Fibroblast of skin of abdomen (primary cell): Measurements from ENCODE around the gene CYP20A1.
"Not testable (repeated sequence)": the region's sequence is repeated elsewhere in the genome, so short reads cannot be mapped to it uniquely, and the experiment has no call there.

ENCODE experiments used
- DNase-seq: peaks from one replicate; pipeline ENCODE4 v3.0.0-alpha.2; 2013

The CYP20A1 gene

DNA sequence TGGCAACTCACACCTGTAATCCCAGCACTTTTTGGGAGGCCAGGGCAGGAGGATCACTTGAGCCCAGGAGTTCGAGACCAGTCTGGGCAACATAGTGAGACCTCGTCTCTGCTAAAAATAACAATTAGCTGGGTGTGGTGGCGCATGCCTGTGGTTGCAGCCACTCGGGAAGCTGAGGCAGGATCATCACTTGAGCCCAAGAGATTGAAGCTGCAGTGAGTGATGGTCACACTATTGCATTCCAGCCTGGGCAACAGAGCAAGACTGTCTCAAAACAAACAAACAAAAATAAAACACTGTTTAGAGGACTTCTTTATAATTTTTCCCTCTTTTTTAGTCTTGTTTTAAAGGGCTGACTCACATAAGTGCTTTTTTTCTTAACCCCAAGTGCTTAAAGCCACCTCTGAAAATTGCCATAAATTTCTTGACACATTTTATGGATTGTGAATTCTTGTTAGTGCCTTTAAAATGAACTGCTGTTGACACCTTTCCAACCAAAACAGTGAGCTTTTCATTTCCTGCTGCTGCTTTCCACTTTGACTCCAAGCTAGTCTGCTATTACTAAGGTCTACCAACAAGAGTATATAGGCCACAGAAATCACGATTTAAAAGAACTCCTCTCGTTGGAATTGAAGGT, 41.7 kb downstream of the CYP20A1 start:
- peak; percentile 68 for DNase-seq

DNA sequence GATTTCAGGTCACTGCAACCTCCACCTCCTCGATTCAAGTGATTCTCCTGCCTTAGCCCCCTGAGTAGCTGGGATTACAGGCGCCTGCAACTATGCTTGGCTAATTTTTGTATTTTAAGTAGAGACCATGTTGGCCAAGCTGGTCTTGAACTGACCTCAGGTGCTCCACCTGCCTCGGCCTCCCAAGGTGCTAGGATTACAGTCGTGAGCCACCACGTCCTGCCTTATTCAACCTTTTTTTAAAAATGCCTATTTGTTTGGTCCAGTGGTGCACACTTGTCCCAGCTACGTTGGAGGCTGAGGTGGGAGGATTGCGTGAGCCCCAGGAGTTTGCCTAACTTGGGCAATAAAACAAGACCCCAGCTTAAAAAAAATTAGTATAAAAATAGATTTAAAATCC, 43.3 kb downstream of the CYP20A1 start:
- DNase-seq: no peak

GRCh38 chr2:203286532-203286931, 47.7 kb downstream of the CYP20A1 start:
- DNase-seq: no peak

DNA sequence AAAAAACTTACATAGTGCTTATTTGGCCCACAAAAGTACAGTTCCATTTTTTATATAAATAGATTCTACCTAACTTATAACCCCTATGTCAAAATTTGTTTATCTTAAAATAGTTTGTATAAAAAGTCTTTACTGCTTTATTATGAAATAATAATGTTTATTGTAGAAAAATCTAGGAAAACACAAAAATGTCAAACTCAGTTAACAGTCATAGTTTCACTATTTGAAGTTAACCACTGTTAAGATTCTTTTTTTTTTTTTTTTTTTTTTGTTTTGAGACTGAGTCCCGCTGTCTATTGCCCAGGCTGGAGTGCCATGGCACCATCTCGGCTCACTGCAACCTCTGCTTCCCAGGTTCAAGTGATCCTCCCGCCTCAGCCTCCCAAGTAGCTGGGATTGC, 62.8 kb downstream of the CYP20A1 start:
- DNase-seq: no peak

DNA sequence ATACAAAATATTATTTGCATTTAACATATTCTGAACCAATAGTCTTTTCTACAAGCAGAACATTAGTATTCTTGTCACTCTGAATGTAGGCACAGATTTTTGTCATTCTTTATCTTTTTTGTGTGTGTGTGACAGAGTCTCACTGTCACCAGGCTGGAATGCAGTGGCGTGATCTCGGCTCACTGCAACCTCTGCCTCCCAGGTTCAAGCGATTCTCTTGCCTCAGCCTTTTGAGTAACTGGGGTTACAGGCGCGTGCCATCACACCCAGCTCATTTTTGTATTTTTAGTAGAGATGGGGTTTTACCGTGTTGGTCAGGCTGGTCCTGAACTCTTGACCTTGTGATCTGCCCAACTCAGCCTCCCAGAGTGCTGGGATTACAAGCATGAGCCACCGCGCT, 63.8 kb downstream of the CYP20A1 start:
- DNase-seq: not testable (repeated sequence)

- no peak for DNase-seq
Observed at GRCh38 chr2:203310688-203311436, 72.0 kb downstream of the CYP20A1 start.

DNA sequence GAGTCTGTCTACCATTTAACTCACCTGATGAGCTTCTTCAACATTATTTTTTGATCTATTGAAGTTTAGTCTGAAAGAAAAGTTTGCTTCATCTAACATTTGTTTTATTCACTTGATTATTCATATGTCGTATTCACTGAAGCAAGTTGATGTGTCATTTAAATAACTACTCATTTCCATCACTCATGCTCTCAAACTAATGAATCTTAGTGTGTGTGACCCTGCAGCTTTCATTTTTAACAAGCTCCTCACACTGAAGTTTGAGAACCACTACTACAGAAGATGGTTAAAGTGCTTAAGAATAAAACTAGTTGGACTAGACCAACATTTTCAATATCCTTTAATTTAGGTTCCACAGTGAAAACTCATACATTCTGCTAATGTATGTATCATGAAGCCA, 87.5 kb downstream of the CYP20A1 start:
- DNase-seq: no peak

DNA sequence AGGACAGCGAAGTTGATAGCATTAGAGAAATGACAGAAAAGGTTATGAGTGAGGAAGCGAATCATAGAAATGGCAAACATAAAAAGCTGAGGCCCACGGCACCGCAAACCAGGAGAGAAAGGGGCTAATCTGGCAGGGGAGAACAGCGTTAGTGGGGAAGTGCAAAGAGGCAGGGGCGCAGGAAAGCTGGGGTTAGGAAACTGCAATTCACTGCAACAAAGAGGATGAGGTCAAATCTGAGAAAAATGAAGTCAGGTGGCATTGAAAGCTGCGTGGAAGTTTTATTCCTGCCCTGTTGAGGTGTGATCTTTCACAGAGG, 88.7 kb downstream of the CYP20A1 start:
- no peak for DNase-seq

DNA sequence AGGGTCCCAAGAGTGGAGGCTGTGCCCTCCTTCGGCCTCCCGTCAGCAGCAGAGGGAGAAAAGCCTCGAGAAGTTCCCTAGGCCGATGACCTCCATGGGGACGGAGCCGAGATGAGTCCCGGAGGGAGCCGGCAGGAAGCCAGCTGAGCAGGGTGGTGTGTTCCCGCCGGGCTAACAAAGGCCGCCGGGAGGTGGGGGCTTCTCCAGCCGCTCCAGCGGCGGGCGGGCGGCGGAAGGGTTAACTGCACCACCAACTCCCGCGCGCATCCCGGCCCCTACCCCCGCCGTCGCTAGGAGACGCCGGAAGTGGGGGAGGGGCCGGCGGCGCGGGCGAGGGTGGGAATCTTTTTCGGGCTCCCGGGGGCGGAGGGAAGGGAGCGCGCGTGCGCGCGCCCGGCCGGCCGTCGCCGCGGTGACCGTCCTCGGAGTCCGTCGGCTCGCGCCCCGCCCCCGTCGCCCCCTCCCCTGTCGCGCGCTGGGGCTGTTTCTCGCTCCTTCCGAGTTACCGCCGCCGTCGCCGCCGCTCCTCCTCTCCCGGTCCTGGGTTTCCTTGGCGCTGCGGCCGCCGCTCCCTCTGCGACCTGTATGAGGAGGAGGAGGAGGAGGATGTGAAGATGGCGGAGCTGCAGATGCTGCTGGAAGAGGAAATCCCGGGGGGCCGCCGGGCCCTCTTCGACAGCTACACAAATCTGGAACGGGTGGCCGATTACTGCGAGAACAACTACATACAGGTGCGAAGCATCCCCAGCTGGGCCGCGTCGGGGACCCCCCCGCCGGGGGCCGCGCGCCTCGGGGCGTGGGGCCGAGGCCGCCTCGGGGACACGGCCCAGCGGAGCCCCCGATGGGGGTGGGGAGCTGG, 89.3 kb downstream of the CYP20A1 start, which contains the start of gene ABI2:
Gene ABI2, plus strand, starts transcription at position 494 of the 859 bp plus-strand sequence. Its CDS starts 121 bp downstream, at position 615.
- peak; percentile 87 for DNase-seq

DNA sequence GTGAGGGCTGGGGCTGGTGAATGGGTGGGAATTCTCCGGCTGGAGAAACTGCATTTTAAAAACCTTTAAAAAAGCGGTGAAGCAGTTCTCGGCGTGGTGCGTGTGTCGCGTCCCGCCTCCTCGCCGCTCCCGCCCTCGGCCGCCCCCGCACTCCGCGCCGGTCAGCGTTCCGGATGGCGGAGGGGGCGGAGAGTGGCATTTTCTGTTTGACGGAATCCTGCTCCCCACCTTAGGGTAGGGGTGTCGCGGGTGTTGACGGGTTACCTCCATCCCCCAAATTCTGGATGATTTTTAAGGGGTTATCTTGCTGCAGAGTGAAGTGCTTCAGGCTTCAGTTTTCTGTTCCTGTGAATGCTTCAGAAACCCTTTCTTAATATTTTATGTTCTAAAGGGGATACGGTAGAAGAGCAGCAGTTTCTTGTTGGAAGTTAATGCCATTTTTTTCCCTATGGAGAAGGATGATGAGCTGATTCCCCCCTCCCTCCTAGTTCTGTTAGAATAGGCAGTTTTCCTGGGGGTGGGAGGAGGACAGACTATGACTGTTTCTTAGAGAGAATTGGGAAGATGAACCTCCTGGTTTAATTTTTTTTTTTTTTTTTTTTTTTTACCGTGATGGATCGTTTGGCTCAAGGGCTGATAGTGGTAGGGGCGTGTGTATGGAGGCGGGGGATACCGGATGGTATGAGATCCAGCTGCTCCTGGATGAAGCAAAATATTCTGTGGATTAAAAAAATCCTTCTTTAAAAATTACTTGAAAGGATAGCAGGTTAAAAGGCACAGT, 90.1 kb downstream of the CYP20A1 start:
- DNase-seq: peak; percentile 24

- DNase-seq: peak; percentile 46
Observed at GRCh38 chr2:203330434-203330833, 91.6 kb downstream of the CYP20A1 start.

DNA sequence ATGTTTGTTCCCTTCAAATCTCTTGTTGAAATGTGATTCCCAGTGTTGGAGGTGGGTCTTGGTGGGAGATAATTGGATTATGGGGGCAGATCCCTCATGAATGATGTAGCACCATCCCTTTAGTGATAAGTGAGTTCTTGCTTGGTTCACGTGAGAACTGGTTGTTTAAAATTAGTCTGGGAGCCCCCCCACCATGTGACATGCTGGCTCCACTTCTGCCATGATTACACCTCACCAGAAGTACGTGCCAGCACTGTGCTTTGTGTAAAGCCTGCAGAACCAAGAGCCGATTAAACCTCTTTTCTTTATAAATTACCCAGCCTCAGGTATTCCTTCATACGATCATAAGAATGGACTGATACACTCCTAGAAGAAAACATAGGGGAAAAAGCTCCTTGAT, 99.5 kb downstream of the CYP20A1 start:
- DNase-seq: no peak

DNA sequence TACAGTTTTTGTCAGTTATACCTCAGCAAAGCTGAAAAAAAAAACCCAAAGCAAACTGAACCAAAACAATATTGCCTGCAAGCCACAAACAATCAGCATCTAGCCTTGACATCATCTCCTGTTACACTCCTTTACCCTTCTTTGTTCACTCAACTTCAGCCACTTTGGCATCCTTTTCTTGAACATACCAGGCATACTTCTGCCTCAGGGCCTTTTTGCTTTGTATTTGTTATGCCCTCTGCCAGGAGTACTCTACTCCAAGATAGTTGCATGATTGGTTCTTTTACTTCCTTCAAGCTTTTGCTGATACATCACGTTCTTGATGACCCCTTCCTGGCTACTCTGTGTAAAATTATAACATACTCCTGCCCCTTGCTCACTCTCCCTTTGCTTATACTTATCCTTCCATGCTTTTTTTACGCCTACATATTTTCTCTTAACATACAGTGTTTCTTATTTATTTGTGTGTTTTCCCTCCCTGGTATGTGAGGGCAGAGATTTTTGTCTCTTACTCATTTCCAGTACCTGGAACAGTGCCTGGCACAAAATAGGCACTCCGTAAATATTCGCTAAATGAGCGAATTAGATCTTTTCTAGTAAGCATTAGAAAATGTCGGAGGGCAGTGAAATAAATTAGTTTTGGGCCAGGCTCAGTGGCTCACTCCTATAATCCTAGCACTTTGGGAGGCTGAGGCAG, 102.1 kb downstream of the CYP20A1 start:
- peak; percentile 64 for DNase-seq

DNA sequence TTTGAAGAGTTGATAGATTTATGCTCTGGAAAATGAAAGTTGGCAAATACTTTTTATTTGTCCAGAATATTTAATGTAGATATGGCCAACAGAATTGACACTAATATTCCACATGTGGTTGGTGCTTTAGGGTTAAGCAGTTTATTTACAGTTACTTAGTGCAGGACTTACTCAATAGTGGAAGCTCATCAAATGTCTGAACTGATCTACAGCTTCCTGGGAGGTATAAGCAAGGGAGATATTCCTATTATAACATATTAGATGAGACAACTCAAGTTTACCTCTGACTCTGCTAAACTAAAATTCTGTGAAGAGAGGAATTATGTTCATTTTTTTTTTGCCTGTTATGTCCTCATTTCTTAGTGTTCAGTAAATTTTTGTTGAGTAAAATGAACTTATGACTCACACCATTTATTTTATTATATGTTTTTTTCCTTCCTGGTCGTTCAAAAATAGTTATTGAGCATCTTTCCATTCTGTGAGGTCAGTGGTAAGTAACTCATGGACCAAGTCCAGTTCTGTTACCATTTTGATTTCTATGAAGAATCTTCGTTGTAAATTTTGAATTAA, 103.0 kb downstream of the CYP20A1 start:
- DNase-seq: no peak

DNA sequence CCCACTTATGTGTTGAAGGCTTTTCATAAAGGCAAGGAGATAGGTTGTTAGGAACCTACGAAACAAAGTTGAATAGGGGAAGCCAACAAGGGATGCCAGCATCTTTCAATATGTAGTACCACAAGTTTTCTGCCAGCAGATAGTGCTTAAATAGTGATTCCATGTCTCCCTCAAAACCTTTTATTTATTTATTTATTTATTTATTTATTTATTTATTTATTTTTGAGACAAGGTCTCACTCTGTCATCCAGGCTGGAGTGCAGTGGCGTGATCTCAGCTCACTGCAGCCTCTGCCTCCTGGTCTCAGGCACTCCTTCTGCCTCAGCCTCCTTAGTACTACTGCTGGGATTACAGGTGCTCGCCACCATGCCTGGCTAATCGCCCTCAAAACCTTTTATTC, 103.6 kb downstream of the CYP20A1 start:
- not testable (repeated sequence) for DNase-seq

DNA sequence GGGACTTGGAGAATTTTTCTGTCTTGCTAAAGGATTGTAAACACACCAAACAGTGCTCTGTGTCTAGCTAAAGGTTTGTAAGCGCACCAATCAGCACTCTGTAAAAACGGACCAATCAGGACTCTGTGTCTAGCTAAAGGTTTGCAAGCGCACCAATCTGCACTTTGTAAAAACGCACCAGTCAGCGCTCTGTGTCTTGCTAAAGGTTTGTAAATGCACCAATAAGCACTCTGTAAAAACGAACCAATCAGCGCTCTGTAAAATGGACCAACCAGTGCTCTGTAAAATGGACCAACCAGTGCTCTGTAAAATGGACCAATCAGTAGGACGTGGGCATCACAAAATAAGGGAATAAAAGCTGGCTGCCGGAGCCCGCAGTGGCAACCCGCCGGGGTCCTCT, 105.8 kb downstream of the CYP20A1 start:
- DNase-seq: no peak

DNA sequence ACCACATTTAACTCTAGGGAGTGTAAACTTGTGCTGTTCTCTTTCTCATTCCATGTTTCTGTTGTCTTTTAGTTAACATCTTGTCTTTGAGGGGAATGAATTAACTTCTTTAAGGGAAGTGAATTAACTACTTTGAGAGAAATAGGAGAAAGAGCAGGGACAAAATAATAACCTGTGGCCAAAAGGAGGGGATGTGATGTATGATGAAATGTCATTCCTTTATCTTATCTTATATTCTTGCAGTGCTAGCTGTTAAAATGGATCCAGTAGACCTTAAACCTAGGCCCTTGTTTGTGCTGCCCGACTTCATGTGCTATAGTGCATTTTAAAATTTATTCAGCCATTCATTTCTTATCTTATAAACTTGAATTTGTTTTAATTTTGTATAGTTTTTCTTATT, 107.8 kb downstream of the CYP20A1 start:
- DNase-seq: no peak

DNA sequence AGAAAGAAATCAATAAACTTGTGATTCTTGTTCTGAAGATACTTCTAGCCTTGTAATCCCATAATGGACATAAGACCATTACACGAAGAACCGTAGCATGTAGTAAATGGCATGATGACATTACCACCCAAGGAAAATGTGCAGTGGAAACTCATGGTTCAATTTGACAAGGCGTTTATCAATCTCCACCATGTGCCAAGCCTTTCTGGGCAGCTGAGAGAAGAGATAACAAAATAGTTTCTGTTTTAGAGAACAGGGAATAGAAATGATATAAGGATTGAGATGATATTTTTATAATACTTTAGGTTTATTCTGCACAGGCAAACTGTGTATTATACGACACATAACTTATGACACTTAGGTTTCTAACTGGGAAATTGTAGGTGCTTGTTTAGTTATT, 108.6 kb downstream of the CYP20A1 start:
- DNase-seq: no peak

GRCh38 chr2:203352604-203353255, 113.9 kb downstream of the CYP20A1 start:
- no peak for DNase-seq

- DNase-seq: no peak
Observed at GRCh38 chr2:203354966-203355365, 116.1 kb downstream of the CYP20A1 start.
